Smooth muscle cell (in vitro differentiated cells): ENCODE results near the gene MRPS25. TPM values are rescaled to one million over a fixed set of nuclear protein-coding genes. Genes with fewer than 3 reads are reported as not detected.

ENCODE experiments used
- DNase-seq: peaks from one replicate; lab custom pipeline; 2025; ENCODE audit not compliant: unreplicated experiment; lab: John Stamatoyannopoulos, UW
- H2AFZ ChIP-seq: fragments of 200-600 bp; sonication (generic); 2 replicates; pipeline ENCODE4 v1.6.0; 2016; ENCODE audit warnings: antibody characterized with exemption, low read depth, mild to moderate bottlenecking
- H3F3A ChIP-seq: fragments of 200-600 bp; sonication (generic); 2 replicates; pipeline ENCODE4 v1.6.0; 2017; ENCODE audit warnings: antibody characterized with exemption, low read depth
- H3K27ac ChIP-seq: fragments of 200-600 bp; sonication (generic); 2 replicates; pipeline ENCODE4 v1.5.1; 2016; ENCODE audit warnings: low read depth, mild to moderate bottlenecking
- H3K27me3 ChIP-seq: fragments of 200-600 bp; sonication (generic); 2 replicates; pipeline ENCODE4 v1.6.1; 2016; ENCODE audit warnings: low read depth, mild to moderate bottlenecking
- H3K36me3 ChIP-seq: fragments of 200-600 bp; sonication (generic); 2 replicates; pipeline ENCODE4 v1.5.1; 2016; ENCODE audit warnings: low read depth
- H3K4me1 ChIP-seq: fragments of 200-600 bp; sonication (generic); 2 replicates; pipeline ENCODE4 v1.5.1; 2016; ENCODE audit warnings: low read depth
- H3K4me2 ChIP-seq: fragments of 200-600 bp; sonication (generic); 2 replicates; pipeline ENCODE4 v1.6.0; 2016; ENCODE audit warnings: mild to moderate bottlenecking
- H3K4me3 ChIP-seq: fragments of 200-600 bp; sonication (generic); 2 replicates; pipeline ENCODE4 v1.5.1; 2016; ENCODE audit warnings: mild to moderate bottlenecking
- H3K79me2 ChIP-seq: fragments of 200-600 bp; sonication (generic); 2 replicates; pipeline ENCODE4 v1.6.0; 2016; ENCODE audit warnings: low read depth, mild to moderate bottlenecking
- H3K9ac ChIP-seq: fragments of 200-600 bp; sonication (generic); 2 replicates; pipeline ENCODE4 v1.6.0; 2016; ENCODE audit warnings: low read depth
- H3K9me3 ChIP-seq: fragments of 200-600 bp; sonication (generic); replicated peaks from 2 replicates; pipeline ENCODE4 v1.5.1; 2016; ENCODE audit warnings: low read depth
- H4K20me1 ChIP-seq: fragments of 200-600 bp; sonication (generic); 2 replicates; pipeline ENCODE4 v1.6.0; 2016; ENCODE audit warnings: low read depth
- CTCF ChIP-seq: fragments of 200-600 bp; sonication (generic); IDR thresholded peaks from 2 replicates; pipeline ENCODE4 v1.5.1; 2017; ENCODE audit warnings: borderline replicate concordance, mild to moderate bottlenecking, antibody characterized with exemption; ENCODE audit not compliant: insufficient read depth, poor library complexity, severe bottlenecking
- WGBS: methylation state at CpG from one replicate; pipeline ENCODE4 v1.1.7; 2016; ENCODE audit warnings: low lambda C conversion rate; 5-methylcytosine and 5-hydroxymethylcytosine counted together
- polyA plus RNA-seq: library from polyadenylated mRNA; unstranded; fragments of >200 nt; fragmentation: Nextera tagmentation; extraction: Ambion mirVana; gene quantifications from 2 replicates; pipeline ENCODE4 v1.2.1, GENCODE V29; 2016
- total RNA-seq: library from RNA; depleted of rRNA; stranded (reverse); fragments of >200 nt; gene quantifications from 2 replicates; pipeline ENCODE4 v1.2.3, GENCODE V29; 2014

The MRPS25 gene
- total and polyA plus RNA-seq, 2 experiments from 2014 or later: 18.9 to 22.1 TPM

DNA sequence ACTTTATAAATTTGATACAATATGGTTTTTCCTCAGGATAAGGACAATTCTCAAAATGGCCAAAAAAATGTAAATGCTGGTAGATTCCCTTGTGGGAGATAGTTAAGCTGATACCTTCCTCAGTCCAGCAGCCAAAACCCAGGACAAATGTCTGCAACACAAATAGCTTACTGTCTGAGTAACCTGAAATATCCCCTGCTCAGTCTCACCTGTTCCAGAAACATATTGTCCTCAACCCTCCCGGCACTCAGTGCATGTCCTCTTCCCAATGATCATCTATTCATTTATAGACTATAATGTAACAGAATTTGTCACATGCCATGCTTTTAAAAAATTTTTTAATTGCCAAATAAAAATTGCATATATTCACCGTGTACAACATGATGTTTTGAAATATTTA lies 21.6 kb upstream of the MRPS25 start:
- no peak overlapping the region for H3K27ac ChIP-seq
- H4K20me1 ChIP-seq: no peaks in the 10 kb centered on the region
- no peak for TF ChIP-seq CTCF
- no peak overlapping the region for H3K4me3 ChIP-seq
- no peak for DNase-seq
- peaks cover 9% of the 10 kb centered on the region for H3K36me3 ChIP-seq
- H3K9ac ChIP-seq: no peak overlapping the region
- H3K4me1 ChIP-seq: no peaks in the 10 kb centered on the region
- no peak overlapping the region for H3K4me2 ChIP-seq
- no peaks in the 10 kb centered on the region for H3K9me3 ChIP-seq
- no peaks in the 10 kb centered on the region for H3K27me3 ChIP-seq
- H3K79me2 ChIP-seq: no peaks in the 10 kb centered on the region
- WGBS: 98% methylated on average over 2 of the region's 2 CpGs
- no peak overlapping the region for H2AFZ ChIP-seq
- H3F3A ChIP-seq: no peaks in the 10 kb centered on the region

- no peaks in the 10 kb centered on the region for H4K20me1 ChIP-seq
- no peaks in the 10 kb centered on the region for H3K9me3 ChIP-seq
- no peak for DNase-seq
- H3K4me3 ChIP-seq: no peak overlapping the region
- no peaks in the 10 kb centered on the region for H3F3A ChIP-seq
- no peak overlapping the region for H3K27ac ChIP-seq
- no peaks in the 10 kb centered on the region for H3K27me3 ChIP-seq
- H3K4me2 ChIP-seq: no peak overlapping the region
- WGBS: 97% methylated on average over 2 of the region's 2 CpGs
- H3K36me3 ChIP-seq: peaks cover 9% of the 10 kb centered on the region
- H2AFZ ChIP-seq: no peak overlapping the region
- no peaks in the 10 kb centered on the region for H3K79me2 ChIP-seq
- H3K4me1 ChIP-seq: no peaks in the 10 kb centered on the region
- no peak for TF ChIP-seq CTCF
- no peak overlapping the region for H3K9ac ChIP-seq
These were observed 21.1 kb upstream of the MRPS25 start for GRCh38 chr3:15086263-15086662.

- no peaks in the 10 kb centered on the region for H3K9me3 ChIP-seq
- no peaks in the 10 kb centered on the region for H3K27me3 ChIP-seq
- WGBS: 93% methylated on average over 1 of the region's 1 CpG
- no peaks in the 10 kb centered on the region for H4K20me1 ChIP-seq
- peaks cover 13% of the 10 kb centered on the region for H3K36me3 ChIP-seq
- no peak for DNase-seq
- no peak overlapping the region for H3K4me3 ChIP-seq
- H3K79me2 ChIP-seq: no peaks in the 10 kb centered on the region
- no peaks in the 10 kb centered on the region for H3F3A ChIP-seq
- H3K4me2 ChIP-seq: no peak overlapping the region
- TF ChIP-seq CTCF: no peak
- no peak overlapping the region for H3K27ac ChIP-seq
- H2AFZ ChIP-seq: no peak overlapping the region
- no peaks in the 10 kb centered on the region for H3K4me1 ChIP-seq
- H3K9ac ChIP-seq: no peak overlapping the region
These were observed 18.1 kb upstream of the MRPS25 start for GRCh38 chr3:15083252-15083651.

GRCh38 chr3:15081960-15082664 lies 17.0 kb upstream of the MRPS25 start:
- no peaks in the 10 kb centered on the region for H3K79me2 ChIP-seq
- H4K20me1 ChIP-seq: no peaks in the 10 kb centered on the region
- DNase-seq: no peak
- H3F3A ChIP-seq: no peaks in the 10 kb centered on the region
- H3K9ac ChIP-seq: no peak overlapping the region
- TF ChIP-seq CTCF: no peak
- H3K27me3 ChIP-seq: no peaks in the 10 kb centered on the region
- H2AFZ ChIP-seq: no peak overlapping the region
- H3K36me3 ChIP-seq: peaks cover 21% of the 10 kb centered on the region
- H3K4me3 ChIP-seq: no peak overlapping the region
- H3K4me2 ChIP-seq: no peak overlapping the region
- no peaks in the 10 kb centered on the region for H3K4me1 ChIP-seq
- 93% methylated on average over 13 of the region's 13 CpGs for WGBS
- H3K9me3 ChIP-seq: no peaks in the 10 kb centered on the region
- H3K27ac ChIP-seq: no peak overlapping the region
